Upper lobe of left lung (tissue), 4 donors: ENCODE data around the gene CCDC18.

Experiments used
- CTCF ChIP-seq, 6 experiments: fragments of 450-650 bp in 4 of 6; fragments of 200-600 bp in 2 of 6; sonication (generic) in 2 of 6; IDR thresholded peaks; one replicate each; pipeline ENCODE4 v1.5.1; 2016 to 2019; ENCODE audit warnings: antibody characterized with exemption in 6 of 6
- POLR2A ChIP-seq, 4 donors: fragments of 450-650 bp; IDR thresholded peaks; one replicate each; pipeline ENCODE4 v1.5.1; 2016 to 2017; ENCODE audit warnings: antibody characterized with exemption in 4 of 4, mild to moderate bottlenecking in 2 of 4
- POLR2AphosphoS5 ChIP-seq, 2 donors: sonication (generic); formaldehyde crosslinking; IDR thresholded peaks; one replicate each; pipeline ENCODE4 v1.5.1; 2017; ENCODE audit warnings: antibody characterized with exemption in 2 of 2

- no peak for TF ChIP-seq CTCF (IDR thresholded peaks at IDR 0.05)
- no peak for TF ChIP-seq POLR2AphosphoS5 (IDR thresholded peaks at IDR 0.05)
- no peak for TF ChIP-seq POLR2A (IDR thresholded peaks at IDR 0.05)
Measured at GRCh38 chr1:93221913-93222312, 41.4 kb downstream of the CCDC18 start.
